CD4-positive, alpha-beta memory T cell (primary cell): Measurements from ENCODE around the gene HOXA9. TPM values are rescaled to one million over a fixed set of nuclear protein-coding genes. Genes with fewer than 3 reads are reported as not detected.

ENCODE experiments used
- CTCF ChIA-PET: fragments of 350-600 bp; sonication (Branson Sonifier 250); formaldehyde crosslinking; loops from one replicate; lab custom pipeline; 2021; ENCODE audit warnings: inconsistent platforms; ENCODE audit not compliant: partially characterized antibody; lab: Charles Lee
- POLR2A ChIA-PET: fragments of 350-600 bp; sonication (Branson Sonifier 250); formaldehyde crosslinking; loops from one replicate; lab custom pipeline; 2021; ENCODE audit not compliant: partially characterized antibody; lab: Charles Lee
- DNase-seq, 5 donors: peaks; one replicate each; pipeline versions ENCODE4 v3.0.0 to v3.0.0-alpha.2; 2020 to 2022; ENCODE audit warnings: mixed read lengths in 1 of 5
- H3K27ac ChIP-seq: one replicate; pipeline ENCODE4 v1.7.0; 2013; ENCODE audit warnings: low read depth, low read length
- H3K27me3 ChIP-seq: 2 replicates; pipeline ENCODE4 v1.7.0; 2013; ENCODE audit warnings: mild to moderate bottlenecking, low read length, moderate library complexity; ENCODE audit not compliant: insufficient read depth
- H3K36me3 ChIP-seq: 2 replicates; pipeline ENCODE4 v1.7.0; 2013; ENCODE audit warnings: mild to moderate bottlenecking, low read length, moderate library complexity; ENCODE audit not compliant: insufficient read depth
- H3K4me1 ChIP-seq: 2 replicates; pipeline ENCODE4 v1.7.0; 2013; ENCODE audit warnings: mild to moderate bottlenecking, low read length, moderate library complexity; ENCODE audit not compliant: insufficient read depth
- H3K4me3 ChIP-seq, 2 donors: one replicate each; pipeline ENCODE4 v1.7.0; 2013; ENCODE audit warnings: low read length in 2 of 2, mild to moderate bottlenecking in 1 of 2
- H3K9me3 ChIP-seq, 2 donors: one replicate each; pipeline ENCODE4 v1.7.0; 2013; ENCODE audit warnings: low read length in 2 of 2, control low read depth in 1 of 2; ENCODE audit not compliant: control insufficient read depth in 1 of 2
- H3K27ac Mint-ChIP-seq, 7 donors: one replicate each; pipeline ENCODE4 v1.8.0; 2020 to 2021; ENCODE audit warnings: mixed read lengths in 7 of 7, mild to moderate bottlenecking in 6 of 7, inconsistent platforms in 3 of 7, moderate library complexity in 3 of 7
- H3K27me3 Mint-ChIP-seq, 2 donors: one replicate each; pipeline ENCODE4 v1.8.0; 2020 to 2021; ENCODE audit warnings: mixed read lengths in 2 of 2
- H3K36me3 Mint-ChIP-seq, 2 donors: one replicate each; pipeline ENCODE4 v1.8.0; 2020 to 2021; ENCODE audit warnings: mixed read lengths in 2 of 2, inconsistent platforms in 1 of 2, mild to moderate bottlenecking in 1 of 2
- H3K4me1 Mint-ChIP-seq, 4 donors: one replicate each; pipeline ENCODE4 v1.8.0; 2020 to 2021; ENCODE audit warnings: mixed read lengths in 4 of 4, mild to moderate bottlenecking in 1 of 4
- H3K4me3 Mint-ChIP-seq, 8 donors: one replicate each; pipeline ENCODE4 v1.8.0; 2020 to 2021; ENCODE audit warnings: mixed read lengths in 8 of 8, mild to moderate bottlenecking in 7 of 8, moderate library complexity in 6 of 8, inconsistent platforms in 3 of 8
- H3K9me3 Mint-ChIP-seq, 8 donors: one replicate each; pipeline ENCODE4 v1.8.0; 2020 to 2021; ENCODE audit warnings: mixed read lengths in 8 of 8, mild to moderate bottlenecking in 5 of 8, inconsistent platforms in 3 of 8, moderate library complexity in 1 of 8
- intact Hi-C: fragments of 100-400 bp; cut with micrococcal nuclease; formaldehyde crosslinking; loops from one replicate; pipeline ENCODE4 v1.15.1; 2023
- polyA plus RNA-seq, 2 donors: library from polyadenylated mRNA; unstranded; fragments of 300-500 nt; fragmentation: Illumina TruSeq; gene quantifications; one replicate each; pipeline ENCODE4 v1.2.3, GENCODE V29; 2021
- total RNA-seq, 2 experiments: library from RNA; stranded (reverse); gene quantifications; one replicate each; pipeline ENCODE4 v1.2.3, GENCODE V29; 2021

The HOXA9 gene
- total and polyA plus RNA-seq, 4 experiments from 2014 or later: not detected

- peaks cover 67 to 73% of the 10 kb centered on the region in 2 donors for H3K27me3 Mint-ChIP-seq
- H3K36me3 Mint-ChIP-seq: peaks cover 1 to 4% of the 10 kb centered on the region in 2 donors
- H3K36me3 ChIP-seq: no peaks in the 10 kb centered on the region
- H3K4me1 Mint-ChIP-seq: peaks cover 27 to 59% (median 42%) of the 10 kb centered on the region in 4 donors
- peak overlapping the region in 3 of 7 donors; percentile 62 to 89 (median 68) for H3K27ac Mint-ChIP-seq
- peaks cover 76% of the 10 kb centered on the region for H3K27me3 ChIP-seq
- peak overlapping the region in 7 of 8 donors; percentile 61 to 77 (median 72) for H3K4me3 Mint-ChIP-seq
- H3K4me1 ChIP-seq: peaks cover 55% of the 10 kb centered on the region
- H3K9me3 ChIP-seq: no peaks in the 10 kb centered on the region
- intact Hi-C loops: loop anchor here (1.0 kb wide), 1 partner anchor 11 kb away; no protein-coding TSS in a partner anchor
- H3K9me3 Mint-ChIP-seq: peaks cover 0 to 15% (median 1%) of the 10 kb centered on the region in 8 donors
- no peak overlapping the region for H3K4me3 ChIP-seq
- DNase-seq: no peak
- ChIA-PET POLR2A (interaction anchor here (0.5 to 2.0 kb wide), 7 partner anchors 10 to 984 kb away, joined by 3 to 9 read pairs (median 3); partner anchors contain the start of gene HOXA10), CTCF (interaction anchor here (1.0 to 1.6 kb wide), 3 partner anchors 11 to 508 kb away, joined by 3 to 6 read pairs (median 3); no protein-coding TSS in a partner anchor)
- no peak overlapping the region for H3K27ac ChIP-seq
Observed at GRCh38 chr7:27183682-27184336, 18.5 kb upstream of the HOXA9 start.

GRCh38 chr7:27182861-27183681 lies 17.7 kb upstream of the HOXA9 start:
- no peaks in the 10 kb centered on the region for H3K9me3 ChIP-seq

GRCh38 chr7:27182285-27182841 lies 17.0 kb upstream of the HOXA9 start:
- DNase-seq: no peak
- Mint-ChIP-seq H3K27me3 (peaks cover 63 to 72% of the 10 kb centered on the region in 2 donors), H3K27ac (peak overlapping the region in 2 of 7 donors; percentile 37 to 89), H3K36me3 (peaks cover 1 to 4% of the 10 kb centered on the region in 2 donors), H3K4me1 (peaks cover 20 to 44% (median 30%) of the 10 kb centered on the region in 4 donors), H3K9me3 (peaks cover 0 to 15% (median 1%) of the 10 kb centered on the region in 8 donors), H3K4me3 (no peak overlapping the region)
- no peak overlapping the region for H3K27ac ChIP-seq
- CTCF ChIA-PET: interaction anchor here (0.6 to 1.6 kb wide), 5 partner anchors 8 to 42 kb away, joined by 3 to 6 read pairs (median 5); no protein-coding TSS in a partner anchor
- peaks cover 41% of the 10 kb centered on the region for H3K4me1 ChIP-seq
- POLR2A ChIA-PET: interaction anchor here (1.2 to 2.0 kb wide), 2 partner anchors 8 kb away, joined by 3 to 9 read pairs; partner anchors contain the start of gene HOXA10
- H3K4me3 ChIP-seq: no peak overlapping the region
- H3K9me3 ChIP-seq: no peaks in the 10 kb centered on the region
- intact Hi-C loops: no loop called here
- no peaks in the 10 kb centered on the region for H3K36me3 ChIP-seq
- peaks cover 62% of the 10 kb centered on the region for H3K27me3 ChIP-seq

More at GRCh38 chr7:27182861-27183681, 17.7 kb upstream of the HOXA9 start:
- Mint-ChIP-seq H3K36me3 (peaks cover 1 to 4% of the 10 kb centered on the region in 2 donors), H3K9me3 (peaks cover 0 to 15% (median 1%) of the 10 kb centered on the region in 8 donors), H3K4me3 (peak overlapping the region in 3 of 8 donors; percentile 25 to 77 (median 29)), H3K4me1 (peaks cover 21 to 52% (median 35%) of the 10 kb centered on the region in 4 donors), H3K27me3 (peaks cover 65 to 72% of the 10 kb centered on the region in 2 donors), H3K27ac (peak overlapping the region in 3 of 7 donors; percentile 37 to 89 (median 48))
- H3K4me3 ChIP-seq: no peak overlapping the region
- intact Hi-C loops: no loop called here
- peaks cover 48% of the 10 kb centered on the region for H3K4me1 ChIP-seq
- ChIA-PET CTCF (interaction anchor here (1.0 to 1.6 kb wide), 5 partner anchors 8 to 508 kb away, joined by 3 to 6 read pairs (median 5); no protein-coding TSS in a partner anchor), POLR2A (interaction anchor here (0.5 to 2.0 kb wide), 6 partner anchors 8 to 983 kb away, joined by 3 to 9 read pairs (median 3); partner anchors contain the start of gene HOXA10)
- no peak for DNase-seq
- H3K36me3 ChIP-seq: no peaks in the 10 kb centered on the region
- no peak overlapping the region for H3K27ac ChIP-seq
- H3K27me3 ChIP-seq: peaks cover 69% of the 10 kb centered on the region

- no peak for DNase-seq
Observed at GRCh38 chr7:27181795-27182275, 16.5 kb upstream of the HOXA9 start.

GRCh38 chr7:27180431-27181420 lies 15.4 kb upstream of the HOXA9 start:
- Histone ChIP-seq H3K27me3 (peaks cover 45% of the 10 kb centered on the region), H3K27ac (no peak overlapping the region), H3K9me3 (no peaks in the 10 kb centered on the region), H3K36me3 (no peaks in the 10 kb centered on the region), H3K4me3 (no peak overlapping the region), H3K4me1 (peaks cover 31% of the 10 kb centered on the region)
- Mint-ChIP-seq H3K27ac (peak overlapping the region in 3 of 7 donors; percentile 8 to 68 (median 65)), H3K4me1 (peaks cover 13 to 30% (median 20%) of the 10 kb centered on the region in 4 donors), H3K36me3 (peaks cover 0 to 4% of the 10 kb centered on the region in 2 donors), H3K9me3 (peaks cover 0 to 11% (median under 1%) of the 10 kb centered on the region in 8 donors), H3K27me3 (peaks cover 58 to 73% of the 10 kb centered on the region in 2 donors), H3K4me3 (peak overlapping the region in 2 of 8 donors; percentile 20 to 36)
- intact Hi-C loops: no loop called here
- CTCF ChIA-PET: interaction anchor here (0.6 to 4.4 kb wide), 16 partner anchors 8 to 1325 kb away, joined by 3 to 38 read pairs (median 6); no protein-coding TSS in a partner anchor
- DNase-seq: no peak
- POLR2A ChIA-PET: interaction anchor here (0.6 kb wide), 1 partner anchor 8 kb away, joined by 4 read pairs; no protein-coding TSS in a partner anchor

More at GRCh38 chr7:27181795-27182275, 16.5 kb upstream of the HOXA9 start:
- no peaks in the 10 kb centered on the region for H3K36me3 ChIP-seq
- Mint-ChIP-seq H3K4me3 (peak overlapping the region in 1 of 8 donors; percentile 35), H3K36me3 (peaks cover 1 to 4% of the 10 kb centered on the region in 2 donors), H3K9me3 (peaks cover 0 to 15% (median 1%) of the 10 kb centered on the region in 8 donors), H3K27me3 (peaks cover 58 to 70% of the 10 kb centered on the region in 2 donors), H3K27ac (peak overlapping the region in 2 of 7 donors; percentile 53 to 89), H3K4me1 (peaks cover 20 to 40% (median 28%) of the 10 kb centered on the region in 4 donors)
- H3K27ac ChIP-seq: no peak overlapping the region
- intact Hi-C loops: no loop called here
- CTCF ChIA-PET: interaction anchor here (0.6 to 1.6 kb wide), 4 partner anchors 9 to 41 kb away, joined by 3 to 6 read pairs (median 5); no protein-coding TSS in a partner anchor
- POLR2A ChIA-PET: interaction anchor here (1.2 kb wide), 1 partner anchor 9 kb away, joined by 3 read pairs; no protein-coding TSS in a partner anchor
- no peak overlapping the region for H3K4me3 ChIP-seq
- peaks cover 57% of the 10 kb centered on the region for H3K27me3 ChIP-seq
- H3K4me1 ChIP-seq: peaks cover 40% of the 10 kb centered on the region
- no peaks in the 10 kb centered on the region for H3K9me3 ChIP-seq
